Stimulated activated naive CD4-positive, alpha-beta T cell (primary cell): ENCODE measurements around the gene MYADM.

ENCODE experiments used
- DNase-seq, 6 experiments: peaks; one replicate each; lab custom pipeline; 2025; lab: John Stamatoyannopoulos, UW

Gene MYADM

DNA sequence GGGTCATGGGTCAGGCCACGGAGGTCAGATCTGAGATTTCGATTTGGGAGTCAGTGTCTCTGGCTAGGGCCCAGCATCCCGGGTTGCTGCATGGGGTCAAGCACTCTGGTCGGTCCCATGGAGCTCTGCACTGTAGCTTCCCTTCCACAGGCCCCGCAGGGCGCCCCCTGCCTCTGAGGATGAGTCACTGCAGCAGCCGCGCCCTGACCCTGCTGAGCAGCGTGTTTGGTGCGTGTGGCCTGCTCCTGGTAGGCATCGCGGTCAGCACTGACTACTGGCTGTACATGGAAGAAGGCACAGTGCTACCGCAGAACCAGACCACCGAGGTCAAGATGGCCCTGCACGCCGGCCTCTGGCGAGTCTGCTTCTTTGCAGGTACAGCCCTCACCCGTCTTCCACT is 45.0 kb downstream of the MYADM start:
- DNase-seq, result no peak

DNA sequence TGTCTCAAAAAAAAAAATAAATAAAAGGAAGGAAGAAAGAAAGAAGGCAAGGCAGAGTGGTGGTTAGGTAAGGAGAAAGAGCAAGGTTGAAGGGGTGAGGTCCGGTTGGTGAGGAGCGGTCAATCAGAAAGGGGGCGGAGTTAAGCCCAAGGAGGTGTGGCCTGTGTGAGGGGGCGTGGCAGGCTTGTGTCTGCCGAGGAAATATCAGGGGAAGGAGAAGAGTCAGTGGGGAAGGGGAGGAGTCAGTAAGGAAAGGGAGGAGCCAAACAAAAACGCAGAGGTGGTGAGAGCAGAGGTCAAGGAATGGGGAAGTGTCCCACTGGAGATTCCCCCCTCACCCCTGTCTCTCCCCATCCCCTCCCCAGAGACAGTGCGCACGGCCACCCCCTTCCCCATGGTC is 47.3 kb downstream of the MYADM start:
- DNase-seq, result no peak

DNA sequence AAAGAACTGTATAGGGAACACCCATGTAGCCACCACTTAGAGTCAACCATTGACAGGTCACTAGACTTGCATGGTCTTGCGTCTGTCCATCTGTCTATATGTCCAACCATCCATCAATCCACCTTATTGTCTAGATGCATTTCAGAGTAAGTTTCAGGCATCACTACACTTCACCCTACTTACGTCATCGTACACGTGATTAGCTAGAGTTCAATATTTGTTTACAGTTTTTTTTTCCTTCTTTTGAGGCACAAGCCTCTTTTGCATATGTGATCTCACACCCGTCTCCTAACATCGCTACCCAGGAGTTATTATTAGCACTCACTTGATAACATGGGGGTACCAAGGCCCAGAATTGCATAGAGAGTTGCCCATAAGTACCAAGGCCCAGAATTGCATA is 48.3 kb downstream of the MYADM start:
- DNase-seq, result no peak

DNA sequence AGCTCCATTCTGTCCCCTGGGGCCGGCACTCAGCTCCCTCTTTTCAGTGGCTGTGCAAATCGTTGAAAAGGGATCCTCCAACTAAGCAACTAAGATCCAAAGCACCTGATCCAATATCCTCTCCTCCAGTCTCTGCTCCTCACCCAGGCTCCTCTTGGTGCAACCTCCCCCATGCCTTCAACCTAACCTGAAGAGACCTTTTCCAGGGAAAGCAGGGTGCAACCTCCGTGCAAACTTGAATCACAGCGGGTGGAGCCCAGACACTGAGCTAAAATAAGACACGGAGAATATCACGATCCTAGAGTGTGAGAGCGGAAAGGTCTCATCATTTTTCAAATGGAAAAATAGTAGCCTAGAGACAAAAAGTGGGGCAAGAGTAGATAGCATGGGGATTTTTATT is 49.7 kb downstream of the MYADM start:
- no peak for DNase-seq
